ENCODE data around the gene KIF7. TPM values are rescaled to one million over a fixed set of nuclear protein-coding genes. Genes with fewer than 3 reads are reported as not detected.
"Not testable (repeated sequence)": the region's sequence is repeated elsewhere in the genome, so short reads cannot be mapped to it uniquely, and the experiment has no call there.

KIF7 gene
- total and polyA plus RNA-seq, 10 of the 15 experiments (the other 5 are each of a cell fraction or from before 2014, with no cell fraction given) = 0.01 to 0.36 (median 0.10) TPM; not detected in 2

DNA sequence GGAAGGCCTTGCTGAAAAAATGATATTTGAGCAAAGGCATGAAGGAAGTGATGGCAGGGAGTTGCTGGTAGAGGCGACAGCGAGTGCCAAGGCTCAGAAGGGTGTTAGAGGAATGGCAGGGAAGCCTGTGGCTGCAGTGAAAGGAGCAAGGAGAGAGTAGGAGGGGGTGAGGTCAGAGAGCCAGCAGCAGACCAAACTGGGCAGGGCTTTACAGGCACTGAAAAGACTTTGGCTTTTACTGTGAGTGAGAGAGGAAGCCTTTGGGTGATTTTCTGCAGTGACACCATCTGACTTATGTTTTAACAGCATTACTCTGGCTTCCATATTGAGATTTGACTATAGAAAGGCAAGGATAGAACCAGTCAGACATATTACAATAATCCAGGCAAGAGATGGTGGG is 68.6 kb downstream of the KIF7 start:
- ChIA-PET POLR2A (interaction anchor here (0.6 to 1.0 kb wide), 2 partner anchors 11 to 14 kb away, joined by 4 read pairs; partner anchors contain the start of gene TICRR), SMC1A (ENCODE audit: uncharacterized antibody, unreplicated experiment) (no interaction called here), RAD21 (ENCODE audit: unreplicated experiment) (no interaction called here), CTCF (interaction anchor here (1.2 to 1.3 kb wide), 2 partner anchors 22 to 31 kb away, joined by 3 to 4 read pairs; no protein-coding TSS in a partner anchor)
- ATAC-seq (no peak), DNase-seq (ENCODE audit: low read depth, low spot score) (no peak), FAIRE-seq (no peak)
- BruUV-seq (replicated peaks) = no TSS peak
- intact Hi-C loops (cut with micrococcal nuclease; ENCODE audit: unreplicated experiment) = no loop called here
- H3K27me3 ChIP-seq (replicated peaks in 1 of 2; ENCODE audit: control insufficient read depth in 2 of 2, insufficient read depth in 2 of 2, low read length in 1 of 2) = no peaks in the 10 kb centered on the region
- no peak overlapping the region for H3K27ac ChIP-seq (ENCODE audit: control insufficient read depth, insufficient read depth)
- no peak overlapping the region for H2AFZ ChIP-seq (ENCODE audit: control insufficient read depth, low read depth, low read length)
- H4K20me1 ChIP-seq (ENCODE audit: control insufficient read depth, insufficient read depth) = no peaks in the 10 kb centered on the region
- H3K4me3 ChIP-seq = no peak overlapping the region
- in situ Hi-C loops (cut with MboI) = loop anchor here (25.0 kb wide), 1 partner anchor 1376 kb away; the partner anchor contains the start of gene RCCD1
- H3K4me1 ChIP-seq (ENCODE audit: control insufficient read depth, insufficient read depth, low read length) = no peaks in the 10 kb centered on the region
- TF ChIP-seq NFXL1 (IDR thresholded peaks at IDR 0.05; ENCODE audit: borderline replicate concordance) (no peak), YBX1 (IDR thresholded peaks at IDR 0.05) (no peak)
- peaks cover 18 to 35% of the 10 kb centered on the region in 2 experiments for H3K36me3 ChIP-seq (ENCODE audit: control insufficient read depth in 2 of 2, insufficient read depth in 2 of 2, low read length in 1 of 2)
- peaks cover 11% of the 10 kb centered on the region for H3K79me2 ChIP-seq (ENCODE audit: control insufficient read depth, insufficient read depth, low read length)
- no peaks in the 10 kb centered on the region for H3K9me3 ChIP-seq (replicated peaks; ENCODE audit: control insufficient read depth, insufficient read depth, low read length)
- 100% methylated on average over 2 of the region's 2 CpGs for WGBS (ENCODE audit: insufficient coverage, insufficient replicate concordance, low lambda C conversion rate, missing lambda C conversion rate)
- H3K9ac ChIP-seq (ENCODE audit: control insufficient read depth, insufficient read depth, low read length) = no peak overlapping the region
- no peak overlapping the region for H3K4me2 ChIP-seq (ENCODE audit: control insufficient read depth, insufficient read depth)

DNA sequence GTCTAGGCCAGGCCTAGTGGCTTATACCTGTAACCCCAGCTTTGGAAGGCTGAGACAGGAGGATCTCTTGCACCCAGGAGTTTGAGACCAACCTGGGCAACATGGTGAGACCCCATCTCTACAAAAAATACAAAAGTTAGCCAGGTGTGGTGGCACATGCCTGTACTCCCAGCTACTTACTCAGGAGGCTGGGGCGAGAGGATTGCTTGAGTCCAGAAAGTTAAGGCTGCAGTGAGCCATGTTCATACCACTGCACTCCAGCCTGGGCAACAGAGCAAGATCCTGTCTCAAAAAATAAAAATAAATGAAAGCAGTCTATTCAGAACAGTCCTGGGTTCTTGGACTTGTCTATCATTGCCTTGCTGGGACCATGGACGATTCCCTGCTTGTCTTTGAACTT is 74.5 kb downstream of the KIF7 start:
- H3K9me3 ChIP-seq (replicated peaks; ENCODE audit: control insufficient read depth, insufficient read depth, low read length); H3K27ac ChIP-seq (ENCODE audit: control insufficient read depth, insufficient read depth); ATAC-seq; FAIRE-seq; H2AFZ ChIP-seq (ENCODE audit: control insufficient read depth, low read depth, low read length); BruUV-seq (replicated peaks); intact Hi-C loops (cut with micrococcal nuclease; ENCODE audit: unreplicated experiment); H4K20me1 ChIP-seq (ENCODE audit: control insufficient read depth, insufficient read depth); DNase-seq (ENCODE audit: low read depth, low spot score); H3K9ac ChIP-seq (ENCODE audit: control insufficient read depth, insufficient read depth, low read length); POLR2A ChIA-PET; SMC1A ChIA-PET (ENCODE audit: uncharacterized antibody, unreplicated experiment); CTCF ChIA-PET; H3K4me1 ChIP-seq (ENCODE audit: control insufficient read depth, insufficient read depth, low read length); H3K27me3 ChIP-seq (replicated peaks in 1 of 2; ENCODE audit: control insufficient read depth in 2 of 2, insufficient read depth in 2 of 2, low read length in 1 of 2): not testable (repeated sequence)
- in situ Hi-C loops (cut with MboI) = loop anchor here (25.0 kb wide), 1 partner anchor 1382 kb away; the partner anchor contains the start of gene RCCD1
- Histone ChIP-seq H3K4me3 (peak overlapping the region; percentile 31; the same call in 1 of the 2 replicates), H3K4me2 (ENCODE audit: control insufficient read depth, insufficient read depth) (peak overlapping the region; percentile 7; the same call in 1 of the 2 replicates), H3K36me3 (ENCODE audit: control insufficient read depth in 2 of 2, insufficient read depth in 2 of 2, low read length in 1 of 2) (peaks cover 4 to 13% of the 10 kb centered on the region in 2 experiments), H3K79me2 (ENCODE audit: control insufficient read depth, insufficient read depth, low read length) (peaks cover 65% of the 10 kb centered on the region)
- 100% methylated on average over 2 of the region's 2 CpGs for WGBS (ENCODE audit: insufficient coverage, insufficient replicate concordance, low lambda C conversion rate, missing lambda C conversion rate)
- RAD21 ChIA-PET (ENCODE audit: unreplicated experiment) = interaction anchor here (1.2 kb wide), 1 partner anchor 222 kb away, joined by 3 read pairs; no protein-coding TSS in a partner anchor

Measured in GM12878 (cell line).